ENCODE results near the gene FRMD6.

- no peak for TF ChIP-seq CTCF (IDR thresholded peaks at IDR 0.05)
- TF ChIP-seq TCF7L2 (IDR thresholded peaks at IDR 0.05; ENCODE audit: low read depth, low read length), result no peak
- TF ChIP-seq POLR2AphosphoS5 (IDR thresholded peaks at IDR 0.05; ENCODE audit: low read depth, low read length), result no peak
- no peak for TF ChIP-seq REST (IDR thresholded peaks at IDR 0.05; ENCODE audit: insufficient read depth in 1 of 2, low read depth in 2 of 2, low read length in 1 of 2)
These were observed 24.8 kb downstream of the FRMD6 start for GRCh38 chr14:51676549-51676948.

All from Panc1 (cell line).